ENCODE measurements around the gene LMX1A.

The LMX1A gene

GRCh38 chr1:165174491-165174890 is 182.0 kb downstream of the LMX1A start:
- no peak overlapping the region for H3K9ac ChIP-seq (ENCODE audit: low read length)
- H2BK12ac ChIP-seq (ENCODE audit: low read length in 2 of 2): no peak overlapping the region
- H3K4me3 ChIP-seq (ENCODE audit: insufficient read depth in 1 of 2, low read depth in 1 of 2, low read length in 2 of 2): no peak overlapping the region
- H3K27ac ChIP-seq (ENCODE audit: low read length, poor library complexity, severe bottlenecking): no peak overlapping the region
- no peak overlapping the region for H2BK120ac ChIP-seq (ENCODE audit: low read depth, low read length)
- no peak overlapping the region for H4K8ac ChIP-seq (ENCODE audit: low read length)
- H3K4ac ChIP-seq (ENCODE audit: low read depth in 1 of 2, low read length in 2 of 2): no peak overlapping the region
- WGBS: 65% methylated on average over 4 of the region's 4 CpGs
- no peak for DNase-seq
- H2BK15ac ChIP-seq (ENCODE audit: low read depth, poor library complexity, severe bottlenecking): no peak overlapping the region
- no peak overlapping the region for H3K4me2 ChIP-seq (ENCODE audit: low read length, poor library complexity, severe bottlenecking)
- no peaks in the 10 kb centered on the region for H3K79me1 ChIP-seq (replicated peaks; ENCODE audit: low read length, poor library complexity, severe bottlenecking)
- no peak overlapping the region for H2AFZ ChIP-seq (ENCODE audit: low read depth, low read length)
- H3K36me3 ChIP-seq (ENCODE audit: control insufficient read depth in 1 of 2, insufficient read depth in 2 of 2, low read depth in 1 of 2, low read length in 2 of 2): no peaks in the 10 kb centered on the region
- no peak overlapping the region for H2AK5ac ChIP-seq (ENCODE audit: low read length, severe bottlenecking)
- H3K18ac ChIP-seq (ENCODE audit: low read depth in 1 of 2, low read length in 2 of 2): no peak overlapping the region
- H2BK5ac ChIP-seq (ENCODE audit: low read depth, low read length, poor library complexity, severe bottlenecking): no peak overlapping the region
- no peak overlapping the region for H3K14ac ChIP-seq (ENCODE audit: low read length in 2 of 2)
- no peaks in the 10 kb centered on the region for H3K4me1 ChIP-seq (ENCODE audit: control insufficient read depth, insufficient read depth, low read depth, low read length)
- H3K27me3 ChIP-seq (ENCODE audit: control insufficient read depth in 1 of 2, insufficient read depth in 1 of 2, low read length in 2 of 2): no peaks in the 10 kb centered on the region
- no peak overlapping the region for H4K91ac ChIP-seq (ENCODE audit: low read length)
- no peaks in the 10 kb centered on the region for H3K9me3 ChIP-seq (ENCODE audit: control insufficient read depth, low read length)
- no peak overlapping the region for H3K23ac ChIP-seq (ENCODE audit: low read length in 2 of 2)

GRCh38 chr1:165173818-165174217 is 182.7 kb downstream of the LMX1A start:
- Histone ChIP-seq H2BK5ac (ENCODE audit: low read depth, low read length, poor library complexity, severe bottlenecking) (no peak overlapping the region), H4K8ac (ENCODE audit: low read length) (no peak overlapping the region), H2BK12ac (ENCODE audit: low read length in 2 of 2) (no peak overlapping the region), H2BK120ac (ENCODE audit: low read depth, low read length) (no peak overlapping the region), H3K4ac (ENCODE audit: low read depth in 1 of 2, low read length in 2 of 2) (no peak overlapping the region), H3K18ac (ENCODE audit: low read depth in 1 of 2, low read length in 2 of 2) (no peak overlapping the region), H3K79me1 (replicated peaks; ENCODE audit: low read length, poor library complexity, severe bottlenecking) (no peaks in the 10 kb centered on the region), H3K14ac (ENCODE audit: low read length in 2 of 2) (no peak overlapping the region), H3K23ac (ENCODE audit: low read length in 2 of 2) (no peak overlapping the region), H3K4me2 (ENCODE audit: low read length, poor library complexity, severe bottlenecking) (no peak overlapping the region), H2AFZ (ENCODE audit: low read depth, low read length) (no peak overlapping the region), H4K91ac (ENCODE audit: low read length) (no peak overlapping the region), H3K27ac (ENCODE audit: low read length, poor library complexity, severe bottlenecking) (no peak overlapping the region), H3K27me3 (ENCODE audit: control insufficient read depth in 1 of 2, insufficient read depth in 1 of 2, low read length in 2 of 2) (no peaks in the 10 kb centered on the region), H2AK5ac (ENCODE audit: low read length, severe bottlenecking) (no peak overlapping the region), H3K9ac (ENCODE audit: low read length) (no peak overlapping the region), H3K4me1 (ENCODE audit: control insufficient read depth, insufficient read depth, low read depth, low read length) (no peaks in the 10 kb centered on the region), H3K9me3 (ENCODE audit: control insufficient read depth, low read length) (no peaks in the 10 kb centered on the region), H2BK15ac (ENCODE audit: low read depth, poor library complexity, severe bottlenecking) (no peak overlapping the region), H3K4me3 (ENCODE audit: insufficient read depth in 1 of 2, low read depth in 1 of 2, low read length in 2 of 2) (no peak overlapping the region), H3K36me3 (ENCODE audit: control insufficient read depth in 1 of 2, insufficient read depth in 2 of 2, low read depth in 1 of 2, low read length in 2 of 2) (no peaks in the 10 kb centered on the region)
- WGBS: 88% methylated on average over 4 of the region's 4 CpGs
- DNase-seq: no peak

DNA sequence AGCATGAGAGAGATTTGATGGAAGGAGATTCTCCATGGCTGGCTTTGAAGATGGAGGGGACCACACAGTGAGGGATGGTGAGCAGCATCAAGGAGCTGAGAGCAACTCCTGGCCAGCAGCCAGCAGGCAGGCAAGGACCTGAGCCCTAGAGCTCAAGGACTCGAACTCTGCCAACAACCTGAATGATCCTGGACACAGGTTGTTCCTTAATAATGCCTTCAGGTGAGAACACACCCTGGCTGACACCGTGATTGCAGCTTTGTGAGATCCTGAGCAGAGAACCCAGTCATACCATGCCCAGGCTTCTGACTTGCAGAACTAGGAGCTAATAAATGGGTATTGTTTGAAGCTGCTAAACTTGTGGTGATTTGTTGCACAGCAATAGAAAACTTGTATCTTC is 183.1 kb downstream of the LMX1A start:
- Histone ChIP-seq H3K9me3 (ENCODE audit: control insufficient read depth, low read length) (no peaks in the 10 kb centered on the region), H2AFZ (ENCODE audit: low read depth, low read length) (no peak overlapping the region), H3K4me1 (ENCODE audit: control insufficient read depth, insufficient read depth, low read depth, low read length) (no peaks in the 10 kb centered on the region), H2BK15ac (ENCODE audit: low read depth, poor library complexity, severe bottlenecking) (no peak overlapping the region), H3K27me3 (ENCODE audit: control insufficient read depth in 1 of 2, insufficient read depth in 1 of 2, low read length in 2 of 2) (peaks cover 0 to 2% of the 10 kb centered on the region in 2 experiments), H4K91ac (ENCODE audit: low read length) (no peak overlapping the region), H3K4me3 (ENCODE audit: insufficient read depth in 1 of 2, low read depth in 1 of 2, low read length in 2 of 2) (no peak overlapping the region), H3K79me1 (replicated peaks; ENCODE audit: low read length, poor library complexity, severe bottlenecking) (no peaks in the 10 kb centered on the region), H2AK5ac (ENCODE audit: low read length, severe bottlenecking) (no peak overlapping the region), H3K4ac (ENCODE audit: low read depth in 1 of 2, low read length in 2 of 2) (no peak overlapping the region), H3K14ac (ENCODE audit: low read length in 2 of 2) (no peak overlapping the region), H3K9ac (ENCODE audit: low read length) (no peak overlapping the region), H3K27ac (ENCODE audit: low read length, poor library complexity, severe bottlenecking) (no peak overlapping the region), H3K4me2 (ENCODE audit: low read length, poor library complexity, severe bottlenecking) (no peak overlapping the region), H3K23ac (ENCODE audit: low read length in 2 of 2) (no peak overlapping the region), H3K36me3 (ENCODE audit: control insufficient read depth in 1 of 2, insufficient read depth in 2 of 2, low read depth in 1 of 2, low read length in 2 of 2) (no peaks in the 10 kb centered on the region), H2BK120ac (ENCODE audit: low read depth, low read length) (no peak overlapping the region), H2BK12ac (ENCODE audit: low read length in 2 of 2) (no peak overlapping the region), H4K8ac (ENCODE audit: low read length) (no peak overlapping the region), H2BK5ac (ENCODE audit: low read depth, low read length, poor library complexity, severe bottlenecking) (no peak overlapping the region), H3K18ac (ENCODE audit: low read depth in 1 of 2, low read length in 2 of 2) (no peak overlapping the region)
- no peak for DNase-seq
- WGBS: 63% methylated on average over 2 of the region's 2 CpGs

DNA sequence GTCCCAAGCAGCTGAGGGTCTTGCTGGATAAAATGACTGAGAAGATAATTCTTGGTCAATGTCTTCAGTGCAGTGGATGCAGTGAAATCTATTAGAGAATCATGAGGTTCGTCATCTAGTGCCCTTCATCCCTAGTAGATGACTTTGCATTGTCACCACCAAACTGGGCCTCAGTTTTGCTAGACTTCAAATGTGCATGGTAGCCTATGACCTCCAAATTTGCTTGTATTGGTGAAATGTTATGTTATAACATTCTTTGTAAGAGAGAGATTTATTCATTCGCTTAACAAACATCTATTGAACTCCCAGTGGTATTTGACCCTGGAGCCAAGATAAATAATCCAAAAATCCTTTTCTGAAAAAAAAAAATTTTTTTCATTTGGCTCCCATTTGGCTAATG is 183.8 kb downstream of the LMX1A start:
- no peak overlapping the region for H3K4me2 ChIP-seq (ENCODE audit: low read length, poor library complexity, severe bottlenecking)
- no peak overlapping the region for H2BK120ac ChIP-seq (ENCODE audit: low read depth, low read length)
- H2BK12ac ChIP-seq (ENCODE audit: low read length in 2 of 2): no peak overlapping the region
- H3K4me1 ChIP-seq (ENCODE audit: control insufficient read depth, insufficient read depth, low read depth, low read length): no peaks in the 10 kb centered on the region
- H3K23ac ChIP-seq (ENCODE audit: low read length in 2 of 2): no peak overlapping the region
- no peak for DNase-seq
- H3K18ac ChIP-seq (ENCODE audit: low read depth in 1 of 2, low read length in 2 of 2): no peak overlapping the region
- H4K91ac ChIP-seq (ENCODE audit: low read length): no peak overlapping the region
- H2BK15ac ChIP-seq (ENCODE audit: low read depth, poor library complexity, severe bottlenecking): no peak overlapping the region
- no peaks in the 10 kb centered on the region for H3K9me3 ChIP-seq (ENCODE audit: control insufficient read depth, low read length)
- no peak overlapping the region for H4K8ac ChIP-seq (ENCODE audit: low read length)
- no peak overlapping the region for H3K4me3 ChIP-seq (ENCODE audit: insufficient read depth in 1 of 2, low read depth in 1 of 2, low read length in 2 of 2)
- H3K27ac ChIP-seq (ENCODE audit: low read length, poor library complexity, severe bottlenecking): no peak overlapping the region
- 58% methylated on average over 2 of the region's 2 CpGs for WGBS
- H3K14ac ChIP-seq (ENCODE audit: low read length in 2 of 2): no peak overlapping the region
- no peak overlapping the region for H3K4ac ChIP-seq (ENCODE audit: low read depth in 1 of 2, low read length in 2 of 2)
- H3K79me1 ChIP-seq (replicated peaks; ENCODE audit: low read length, poor library complexity, severe bottlenecking): no peaks in the 10 kb centered on the region
- peaks cover 0 to 5% of the 10 kb centered on the region in 2 experiments for H3K27me3 ChIP-seq (ENCODE audit: control insufficient read depth in 1 of 2, insufficient read depth in 1 of 2, low read length in 2 of 2)
- H2AK5ac ChIP-seq (ENCODE audit: low read length, severe bottlenecking): no peak overlapping the region
- H2AFZ ChIP-seq (ENCODE audit: low read depth, low read length): no peak overlapping the region
- H3K36me3 ChIP-seq (ENCODE audit: control insufficient read depth in 1 of 2, insufficient read depth in 2 of 2, low read depth in 1 of 2, low read length in 2 of 2): no peaks in the 10 kb centered on the region
- H2BK5ac ChIP-seq (ENCODE audit: low read depth, low read length, poor library complexity, severe bottlenecking): no peak overlapping the region
- H3K9ac ChIP-seq (ENCODE audit: low read length): no peak overlapping the region

All from mesenchymal stem cell (in vitro differentiated cells and primary cell).